T-helper 2 cell (primary cell): ENCODE data around the gene AGAP3.

Experiments
- DNase-seq, 5 experiments: peaks; one replicate each; pipeline versions ENCODE4 v3.0.0 to v3.0.0-alpha.2; 2012 to 2022

AGAP3 gene

DNA sequence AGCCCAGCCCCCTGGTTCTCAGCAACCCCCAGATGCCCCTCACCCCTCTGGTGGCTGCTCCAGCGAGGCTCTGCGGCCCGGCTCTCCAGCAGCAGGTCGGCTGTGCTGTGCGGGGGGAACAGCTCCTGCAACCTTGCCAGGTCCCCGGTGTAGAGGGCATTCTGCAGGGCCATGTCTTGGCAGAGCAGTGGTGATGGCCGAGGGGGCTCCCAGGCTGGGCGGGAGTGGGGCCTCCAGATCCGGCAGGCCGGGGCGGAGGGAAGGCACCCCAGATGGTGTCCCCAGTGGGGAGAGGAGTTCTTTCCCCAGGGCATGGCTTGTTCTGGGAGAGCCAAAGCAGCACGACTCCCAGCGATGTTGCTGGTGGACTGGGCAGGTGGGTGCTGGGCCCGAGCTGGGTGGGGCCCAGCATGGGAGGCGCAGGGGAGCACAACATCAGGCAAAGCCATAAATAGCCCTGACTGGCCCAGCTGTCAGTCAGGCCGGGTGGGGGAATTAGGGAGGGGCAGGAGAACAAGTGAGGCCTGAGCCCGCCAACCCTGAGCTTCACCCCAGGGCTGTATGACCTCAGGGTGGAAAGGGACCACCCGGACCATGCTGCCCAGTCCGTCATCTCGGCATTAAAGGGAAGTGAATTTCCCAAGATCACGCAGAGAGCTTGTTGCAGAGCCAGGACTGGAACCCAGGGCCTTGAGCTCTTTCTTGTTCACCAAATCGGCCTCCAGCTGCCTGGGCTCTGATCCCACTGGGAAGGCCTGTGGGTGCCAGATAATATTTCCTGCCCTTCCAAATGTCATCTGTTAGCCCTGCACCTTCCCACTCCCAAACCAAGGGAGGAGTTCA lies 101.4 kb downstream of the AGAP3 start:
- DNase-seq = no peak

DNA sequence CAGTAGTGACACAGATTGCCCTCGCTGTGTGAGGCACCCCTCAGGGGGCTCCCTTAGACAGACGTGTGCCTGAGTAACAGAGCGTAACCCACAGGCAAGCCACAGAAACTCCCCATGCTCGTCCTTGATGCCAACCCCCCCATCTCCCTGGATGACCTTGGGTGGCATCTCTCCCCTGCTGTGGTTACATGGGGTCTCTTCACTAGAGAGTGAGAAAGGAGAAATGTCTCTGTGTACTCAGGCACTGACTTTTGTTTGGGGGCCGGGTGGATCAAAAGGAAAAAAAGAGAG lies 101.9 kb downstream of the AGAP3 start:
- no peak for DNase-seq

DNA sequence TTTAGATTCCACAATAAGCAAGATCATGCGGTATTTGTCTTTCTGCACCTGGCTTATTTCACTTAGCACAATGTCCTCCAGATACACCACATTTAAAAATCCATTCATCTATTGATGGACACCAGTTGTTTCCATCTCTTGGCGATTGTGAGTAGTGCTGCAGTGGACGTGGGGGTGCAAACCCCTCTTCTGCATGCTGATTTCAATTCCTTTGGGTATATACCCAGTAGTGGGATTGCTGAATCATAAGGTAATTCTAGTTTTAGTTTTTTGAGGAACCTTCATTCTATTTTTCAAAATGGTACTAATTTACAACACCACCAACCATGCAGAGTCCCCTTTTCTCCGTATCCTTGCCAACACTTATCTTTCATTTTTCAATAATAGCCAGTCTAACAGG lies 102.8 kb downstream of the AGAP3 start:
- DNase-seq = no peak

DNA sequence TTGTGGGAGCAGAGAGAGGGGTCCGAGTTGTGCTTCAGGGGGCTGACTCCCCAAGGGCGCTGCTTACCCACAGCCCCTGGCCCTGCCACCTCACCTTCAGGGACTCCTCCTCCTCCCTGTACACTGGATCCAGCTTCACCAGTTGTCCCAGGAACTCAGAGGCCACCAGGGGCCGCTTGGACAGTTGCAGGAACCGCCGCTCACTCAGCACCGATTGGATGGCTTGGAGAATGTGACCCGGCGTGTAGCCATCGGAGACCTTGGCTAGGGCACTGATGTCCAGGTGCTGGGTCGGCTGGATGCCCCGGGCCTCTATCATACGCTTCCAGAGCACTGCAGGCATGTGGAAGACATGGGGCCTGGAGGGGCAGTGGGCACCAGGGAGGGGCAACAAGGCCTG lies 105.3 kb downstream of the AGAP3 start:
- DNase-seq = no peak

DNA sequence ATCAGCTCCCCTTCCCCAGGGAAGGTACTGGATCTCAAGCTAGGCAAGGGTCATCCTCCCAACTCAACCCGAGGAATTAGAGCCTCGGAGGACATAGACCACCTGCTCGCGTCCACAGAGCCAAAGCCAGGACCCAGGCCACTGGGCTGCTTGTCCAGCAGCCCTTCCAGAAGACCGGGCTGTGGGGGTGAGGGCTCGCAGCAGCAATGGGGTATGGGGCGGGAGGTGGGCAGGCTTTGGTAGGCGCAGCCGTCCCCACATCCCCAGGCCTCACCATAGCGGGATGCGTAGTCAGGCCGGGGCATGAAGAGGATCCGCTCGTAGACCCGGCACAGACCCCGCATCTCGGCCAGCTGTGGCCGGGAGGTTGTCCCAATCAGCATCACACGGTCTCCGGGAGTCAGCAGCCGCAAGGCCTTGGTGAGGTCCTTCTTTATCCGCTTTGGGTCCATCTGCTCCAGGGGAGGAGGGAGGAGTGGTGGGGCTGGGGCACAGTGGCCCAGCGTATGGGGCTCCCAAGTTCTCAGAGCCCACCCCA lies 105.8 kb downstream of the AGAP3 start:
- no peak for DNase-seq

DNA sequence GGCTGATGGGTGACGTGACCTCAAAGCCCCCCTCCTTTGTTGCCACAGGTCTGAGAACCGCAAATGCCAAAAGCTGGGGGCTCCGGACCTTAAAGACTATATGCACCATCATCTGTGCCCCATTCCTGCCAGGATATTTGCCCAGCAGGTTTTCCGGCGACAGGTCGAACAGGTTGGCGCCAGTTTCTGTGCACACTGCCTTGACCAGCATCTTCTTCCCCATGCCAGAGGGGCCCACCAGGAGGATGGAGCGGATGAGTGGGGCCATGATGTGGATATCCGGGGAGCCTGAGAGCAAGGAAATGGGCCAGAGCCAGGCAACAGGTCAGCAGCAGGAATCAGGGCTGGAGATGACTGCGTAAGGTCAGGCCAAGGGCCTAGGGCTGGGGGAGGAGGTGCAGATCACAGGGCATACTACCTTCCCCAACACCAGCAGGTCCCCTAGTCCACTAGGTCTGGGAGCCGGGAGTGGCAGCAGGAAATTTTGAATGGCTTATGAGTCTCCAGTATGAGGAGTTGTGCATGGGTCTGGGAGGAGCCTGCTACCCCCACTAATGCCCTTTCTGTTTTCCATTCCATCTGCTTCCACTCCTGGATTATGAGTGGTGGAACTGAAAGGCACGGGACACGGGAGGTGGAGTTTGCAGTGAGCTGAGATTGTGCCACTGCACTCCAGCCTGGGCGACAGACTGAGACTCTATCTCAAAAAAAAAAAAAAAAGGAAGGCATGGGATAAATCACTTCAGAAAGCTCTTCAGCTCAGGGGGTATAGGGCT lies 107.1 kb downstream of the AGAP3 start:
- no peak for DNase-seq
